GM10266 (cell line): Measurements from ENCODE around the gene SYT8.

Experiments
- DNase-seq: peaks from one replicate; pipeline ENCODE4 v3.0.0; 2012; ENCODE audit errors: extremely low spot score
- CTCF ChIP-seq: IDR thresholded peaks from 2 replicates; pipeline ENCODE4 v1.5.1; 2012; ENCODE audit warnings: mild to moderate bottlenecking, low read depth; ENCODE audit not compliant: control insufficient read depth, insufficient read depth; ENCODE audit errors: missing control alignments

SYT8 gene

GRCh38 chr11:1868636-1869291 lies 34.0 kb downstream of the SYT8 start:
- TF ChIP-seq CTCF: no peak
- DNase-seq: no peak

- TF ChIP-seq CTCF: no peak
- peak; percentile 37 for DNase-seq
Measured at GRCh38 chr11:1869427-1870325, 34.9 kb downstream of the SYT8 start.

GRCh38 chr11:1870326-1870696 lies 35.5 kb downstream of the SYT8 start:
- DNase-seq: peak; percentile 40
- TF ChIP-seq CTCF: no peak

GRCh38 chr11:1870721-1871466 lies 36.1 kb downstream of the SYT8 start:
- TF ChIP-seq CTCF: no peak
- no peak for DNase-seq

- no peak for DNase-seq
- TF ChIP-seq CTCF: no peak
Measured at GRCh38 chr11:1871531-1871930, 36.7 kb downstream of the SYT8 start.

- no peak for DNase-seq
- TF ChIP-seq CTCF: no peak
Measured at GRCh38 chr11:1872267-1872985, 37.6 kb downstream of the SYT8 start.
